Measurements from ENCODE around the gene CCDC195.

Gene CCDC195

GRCh38 chr2:224716201-224716600 is at the start of gene CCDC195:
CCDC195 (minus strand) TSS chr2:224716365; CDS start chr2:224716365, 0 bp downstream.
- no peak for DNase-seq

- no peak for DNase-seq
These were observed 48.5 kb upstream of the CCDC195 start for GRCh38 chr2:224764565-224765236.

GRCh38 chr2:224757934-224758548 is 41.9 kb upstream of the CCDC195 start:
- no peak for DNase-seq

- DNase-seq: no peak
These were observed 37.8 kb upstream of the CCDC195 start for GRCh38 chr2:224753743-224754540.

- no peak for DNase-seq
These were observed 36.0 kb upstream of the CCDC195 start for GRCh38 chr2:224751996-224752698.

- no peak for DNase-seq
These were observed 33.0 kb upstream of the CCDC195 start for GRCh38 chr2:224749136-224749535.

GRCh38 chr2:224747765-224748164 is 31.6 kb upstream of the CCDC195 start:
- DNase-seq: no peak

- no peak for DNase-seq
These were observed 20.1 kb upstream of the CCDC195 start for GRCh38 chr2:224736227-224736626.

- no peak for DNase-seq
These were observed 18.8 kb upstream of the CCDC195 start for GRCh38 chr2:224734949-224735348.

- no peak for DNase-seq
These were observed 15.5 kb upstream of the CCDC195 start for GRCh38 chr2:224731665-224732064.

- DNase-seq: no peak
These were observed 13.3 kb upstream of the CCDC195 start for GRCh38 chr2:224729435-224729834.

- DNase-seq: no peak
These were observed 8.2 kb upstream of the CCDC195 start for GRCh38 chr2:224724331-224724730.

- no peak for DNase-seq
These were observed 7.5 kb upstream of the CCDC195 start for GRCh38 chr2:224723586-224724217.

- no peak for DNase-seq
These were observed 6.6 kb upstream of the CCDC195 start for GRCh38 chr2:224722770-224723169.

GRCh38 chr2:224722250-224722649 is 6.1 kb upstream of the CCDC195 start:
- DNase-seq: no peak

- DNase-seq: peak; percentile 6
These were observed 756 bp upstream of the CCDC195 start for GRCh38 chr2:224716921-224717320.

- DNase-seq: no peak
These were observed 4.1 kb downstream of the CCDC195 start for GRCh38 chr2:224711859-224712665.

- no peak for DNase-seq
These were observed 4.8 kb downstream of the CCDC195 start for GRCh38 chr2:224711381-224711780.

GRCh38 chr2:224709301-224709700 is 6.9 kb downstream of the CCDC195 start:
- no peak for DNase-seq

GRCh38 chr2:224694502-224694901 is 21.7 kb downstream of the CCDC195 start:
- no peak for DNase-seq

- no peak for DNase-seq
These were observed 24.6 kb downstream of the CCDC195 start for GRCh38 chr2:224691563-224691962.

GRCh38 chr2:224690868-224691267 is 25.3 kb downstream of the CCDC195 start:
- DNase-seq: no peak
